Putamen (tissue), 1 donor: ENCODE results near the gene SLC36A4.
A peak's percentile ranks its signal among the peaks of the same experiment; 100 is the strongest.
"Not testable (repeated sequence)": the region's sequence is repeated elsewhere in the genome, so short reads cannot be mapped to it uniquely, and the experiment has no call there.

Source experiments
- DNase-seq: peaks from one replicate; pipeline ENCODE4 v3.0.0-alpha.2; 2016; ENCODE audit warnings: low spot score

SLC36A4 gene

DNA sequence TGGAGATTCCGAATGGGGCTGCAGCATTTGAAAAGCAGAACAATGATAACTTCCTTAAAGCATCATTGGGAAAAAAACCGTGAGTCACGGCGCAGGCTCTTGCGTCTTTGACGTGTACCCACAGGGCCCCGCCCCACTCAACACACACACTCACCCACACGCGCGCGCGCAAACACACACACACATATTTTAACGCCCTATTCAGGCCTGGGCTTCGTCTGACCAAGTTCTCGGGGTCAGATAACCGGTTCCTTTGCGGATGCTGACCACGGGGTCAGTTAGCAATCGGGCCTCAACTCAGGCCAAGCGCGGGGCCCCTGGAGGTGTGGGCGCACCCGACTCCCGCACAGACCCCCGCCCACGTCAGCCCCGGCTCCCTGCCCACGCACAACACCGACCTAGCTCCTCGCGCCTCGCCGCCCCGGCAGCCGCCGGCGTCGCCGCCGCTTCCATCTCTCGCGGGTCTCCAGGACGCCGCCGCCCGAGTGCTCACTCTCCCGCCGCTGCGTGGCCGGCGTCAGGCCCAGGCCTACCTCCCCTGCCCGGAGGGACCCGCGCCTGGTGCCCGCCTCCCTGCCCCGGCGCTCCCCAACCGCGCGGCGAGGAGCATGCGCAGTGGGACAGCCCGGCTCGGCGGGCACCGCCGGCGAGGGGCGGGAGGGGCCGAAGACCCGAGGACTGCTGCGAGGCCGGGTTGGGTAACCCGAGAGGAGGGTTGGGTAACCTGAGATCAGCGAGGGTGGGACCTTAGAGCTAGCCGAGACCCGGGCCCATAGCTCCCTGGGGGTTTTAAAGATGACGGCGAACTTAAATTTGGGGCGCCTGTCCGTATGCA is at the start of gene SLC36A4:
Gene SLC36A4, minus strand, starts transcription at position 612 of the 835 bp plus-strand sequence. Its CDS starts 159 bp downstream, at position 453.
- peak; percentile 88 for DNase-seq

DNA sequence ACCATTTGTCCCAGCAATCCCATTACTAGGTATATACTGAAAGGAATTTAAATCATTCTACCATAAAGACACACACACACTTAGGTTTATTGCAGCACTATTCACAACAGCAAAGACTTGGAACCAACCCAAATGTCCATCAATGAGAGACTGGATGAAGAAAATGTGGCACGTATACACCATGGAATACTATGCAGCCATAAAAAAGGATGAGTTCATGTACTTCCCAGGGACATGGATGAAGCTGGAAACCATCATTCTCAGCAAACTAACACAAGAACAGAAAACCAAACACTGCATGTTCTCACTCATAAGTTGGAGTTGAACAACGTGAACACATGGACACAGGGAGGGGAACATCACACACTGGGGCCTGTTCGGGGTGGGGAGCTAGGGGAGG is 49.0 kb upstream of the SLC36A4 start:
- DNase-seq, result not testable (repeated sequence)

DNA sequence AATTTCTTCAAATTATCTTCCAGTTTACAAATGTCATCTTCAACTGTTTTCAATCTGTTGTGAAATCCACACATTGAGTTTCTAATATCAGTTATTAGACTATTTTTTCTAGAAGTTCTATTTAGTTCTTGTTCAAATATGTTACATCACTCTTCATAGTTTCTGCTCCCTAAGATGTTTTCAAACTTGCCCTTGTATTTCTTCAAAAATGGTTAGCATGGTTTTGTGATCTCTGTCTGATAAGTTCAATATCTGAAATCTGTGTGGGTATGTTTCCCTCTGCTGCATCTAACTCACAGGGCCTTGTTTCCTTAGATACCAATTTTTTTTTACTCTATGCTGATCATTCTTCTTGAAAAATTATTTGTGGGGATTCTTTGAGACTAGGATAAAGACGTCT is 46.2 kb upstream of the SLC36A4 start:
- no peak for DNase-seq

DNA sequence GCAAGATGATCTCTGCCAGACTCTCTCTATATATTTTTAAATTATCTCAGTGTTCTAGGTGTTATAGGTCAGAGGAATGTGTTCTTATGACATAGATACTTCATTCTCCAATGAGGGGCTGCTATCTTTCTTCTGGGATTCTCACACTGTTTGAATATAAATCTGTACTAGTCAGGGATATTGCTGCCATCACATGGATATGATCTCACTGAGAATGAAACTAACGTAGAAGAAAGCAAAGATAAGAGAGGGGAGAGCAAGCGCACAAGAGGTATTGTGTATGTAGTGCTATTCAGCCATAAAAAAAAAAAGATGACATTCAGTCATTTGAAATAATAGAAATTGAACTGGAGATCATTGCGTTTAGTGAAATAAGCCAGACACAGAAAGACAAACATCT is 42.2 kb upstream of the SLC36A4 start:
- DNase-seq, result no peak

DNA sequence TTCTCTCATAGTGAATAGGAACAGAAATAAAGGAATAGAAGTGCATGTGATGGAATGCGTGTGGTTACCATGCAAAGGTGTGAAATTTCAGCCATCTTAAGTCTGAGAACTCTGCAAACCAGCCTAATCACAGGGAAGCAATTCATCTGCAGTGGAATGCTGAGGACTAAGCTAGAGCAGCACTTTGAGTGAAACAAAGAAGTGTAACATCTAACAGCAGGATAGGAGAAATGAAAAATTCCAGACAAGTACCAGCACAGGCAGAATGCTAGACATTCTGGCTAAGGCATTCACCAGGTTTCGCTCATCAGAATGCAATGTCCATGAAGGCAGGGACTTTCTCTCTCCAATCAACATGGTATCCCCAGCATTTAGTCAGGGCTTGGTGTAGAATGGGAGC is 41.2 kb upstream of the SLC36A4 start:
- DNase-seq, result no peak

DNA sequence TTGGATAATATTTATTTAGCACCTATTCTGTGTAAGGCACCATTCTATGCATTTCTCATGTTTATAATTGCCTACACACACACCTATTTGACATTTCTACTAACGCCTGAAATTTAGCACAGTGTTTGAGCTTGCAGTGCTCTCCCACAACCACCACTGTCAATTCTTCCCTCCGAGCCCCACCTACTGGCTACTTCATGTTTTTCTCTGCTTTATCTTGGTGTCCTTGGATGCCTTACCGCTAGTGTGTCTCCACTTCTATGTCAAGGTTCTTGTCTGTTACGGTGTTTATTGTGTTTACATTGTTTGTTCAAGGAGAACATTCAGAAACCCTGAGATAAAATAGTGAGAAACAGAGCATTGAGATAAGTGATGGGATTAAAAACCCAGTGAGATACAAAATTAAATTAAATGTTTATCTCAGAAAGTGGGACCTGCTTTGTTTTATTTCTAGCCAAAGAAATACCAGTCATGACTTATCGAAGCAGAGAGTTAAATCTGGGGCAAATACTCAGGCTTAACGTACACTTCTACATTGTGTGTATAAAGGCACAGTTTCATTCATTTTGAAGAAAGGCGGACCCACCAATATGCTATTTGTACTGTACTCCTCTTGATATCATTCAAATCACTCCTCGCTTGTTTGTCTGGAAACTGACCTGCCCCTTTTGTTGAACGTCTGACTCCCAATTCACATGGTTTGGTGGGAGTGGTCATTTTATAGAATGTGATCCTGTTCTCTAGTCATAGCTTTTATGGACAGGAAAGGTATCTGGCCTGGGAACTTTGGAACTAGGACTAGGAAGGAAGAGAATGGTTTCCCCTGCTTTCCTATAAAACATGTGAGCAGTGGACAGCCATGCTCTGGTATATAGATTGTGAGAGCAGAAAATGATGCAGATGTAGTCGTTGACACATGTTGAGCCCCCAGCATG is 39.2 kb upstream of the SLC36A4 start:
- no peak for DNase-seq

DNA sequence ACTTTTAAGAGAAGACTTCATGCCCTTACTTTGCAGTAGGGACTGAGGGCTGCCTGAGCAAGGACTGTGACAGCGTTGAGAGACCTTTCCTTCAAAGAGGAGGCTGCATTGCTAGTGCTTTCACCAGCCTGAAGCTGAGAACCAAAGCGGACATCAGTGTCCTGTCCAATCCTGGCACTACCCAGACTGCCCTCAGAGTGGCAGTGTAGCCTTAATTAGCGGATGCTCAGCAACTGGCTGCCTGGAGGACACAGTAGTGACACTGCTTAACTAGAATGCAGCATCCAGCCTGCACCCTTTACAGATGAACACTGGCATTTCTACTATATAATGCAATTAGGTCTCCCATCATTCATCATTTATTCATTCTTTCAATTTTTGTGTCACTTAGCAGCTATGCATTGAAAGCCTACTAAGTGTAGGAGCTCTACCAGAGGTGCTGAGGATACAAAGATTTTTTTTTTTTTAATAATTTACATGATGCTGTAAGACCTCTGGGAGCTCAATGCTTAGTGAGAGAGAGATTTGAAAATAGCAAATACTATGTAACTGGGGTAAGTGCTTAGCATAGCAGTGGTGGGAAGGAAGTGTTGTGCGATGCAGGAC is 36.9 kb upstream of the SLC36A4 start:
- DNase-seq, result peak; percentile 62

DNA sequence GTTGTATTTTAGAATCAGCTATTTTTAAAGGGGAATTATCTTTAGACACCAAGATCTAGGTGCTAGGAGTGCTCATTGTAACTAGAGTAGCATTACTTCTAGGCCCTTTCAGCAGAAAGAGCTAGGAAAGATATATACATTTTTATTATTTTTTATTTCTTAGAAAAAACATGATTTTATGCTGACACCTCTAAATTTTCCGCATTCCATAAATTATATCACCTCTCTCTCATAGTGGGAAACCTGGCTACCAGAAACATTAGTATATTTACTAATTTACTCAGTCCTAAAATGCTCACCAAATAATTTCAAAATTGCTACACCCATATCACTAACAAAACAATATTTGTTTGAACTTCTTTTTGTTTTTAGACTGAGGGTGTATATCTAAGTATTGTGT is 32.1 kb upstream of the SLC36A4 start:
- no peak for DNase-seq

DNA sequence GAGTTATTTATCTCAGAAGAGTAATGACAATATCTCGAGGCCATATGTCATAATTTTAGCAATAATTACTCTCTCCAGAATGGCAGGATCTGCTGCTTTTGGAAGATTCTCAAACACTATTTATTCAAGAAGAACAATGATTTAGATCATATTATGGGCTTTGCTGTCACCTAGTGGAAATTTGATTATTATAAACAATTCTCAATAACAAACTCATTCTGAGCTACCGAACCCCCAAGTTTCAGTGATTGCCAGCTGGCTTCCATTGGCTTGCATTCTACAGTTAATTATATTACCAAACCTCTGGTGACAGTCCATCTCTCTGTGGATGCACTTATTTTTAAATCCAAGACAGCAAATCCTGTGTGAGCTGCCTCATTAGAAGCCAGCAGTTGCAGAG is 27.9 kb upstream of the SLC36A4 start:
- peak; percentile 13 for DNase-seq

DNA sequence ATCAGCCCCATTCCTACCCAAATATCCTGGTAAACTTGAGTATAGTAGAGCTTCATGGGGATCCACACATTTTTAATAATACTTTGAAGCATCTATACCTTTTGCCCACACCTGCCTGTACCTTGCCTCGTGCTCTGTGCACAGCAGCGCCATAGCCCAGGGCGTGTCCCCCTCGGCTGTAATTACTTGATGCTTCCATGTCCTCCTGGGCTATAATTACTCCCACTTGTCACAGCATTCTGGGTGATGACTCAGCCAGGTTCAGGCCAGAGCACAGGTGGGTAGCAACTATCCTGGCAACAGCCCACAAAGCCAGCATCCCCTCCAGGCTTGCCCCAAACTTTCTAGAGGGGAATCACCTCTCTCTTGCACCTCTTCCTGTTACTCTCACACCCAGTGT is 23.7 kb upstream of the SLC36A4 start:
- DNase-seq, result no peak

DNA sequence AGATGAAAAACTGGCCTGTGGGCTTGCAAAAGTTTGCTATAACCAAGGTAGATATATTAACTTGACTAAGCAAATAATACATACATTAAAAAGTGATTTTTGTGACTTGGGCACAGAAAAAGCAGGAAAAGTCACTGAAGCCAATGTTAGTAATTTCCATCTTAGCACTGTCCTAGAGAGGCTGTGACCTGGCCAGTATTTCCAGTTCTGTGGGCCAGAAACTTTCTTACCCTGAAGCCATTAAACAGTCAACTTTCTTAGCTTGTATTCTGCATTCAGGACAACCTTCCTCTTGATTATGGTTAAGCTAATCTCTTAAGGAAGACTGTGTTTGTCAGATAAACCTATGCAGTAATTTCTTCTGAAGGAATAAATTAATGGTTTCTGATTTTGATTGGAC is 22.3 kb upstream of the SLC36A4 start:
- no peak for DNase-seq

DNA sequence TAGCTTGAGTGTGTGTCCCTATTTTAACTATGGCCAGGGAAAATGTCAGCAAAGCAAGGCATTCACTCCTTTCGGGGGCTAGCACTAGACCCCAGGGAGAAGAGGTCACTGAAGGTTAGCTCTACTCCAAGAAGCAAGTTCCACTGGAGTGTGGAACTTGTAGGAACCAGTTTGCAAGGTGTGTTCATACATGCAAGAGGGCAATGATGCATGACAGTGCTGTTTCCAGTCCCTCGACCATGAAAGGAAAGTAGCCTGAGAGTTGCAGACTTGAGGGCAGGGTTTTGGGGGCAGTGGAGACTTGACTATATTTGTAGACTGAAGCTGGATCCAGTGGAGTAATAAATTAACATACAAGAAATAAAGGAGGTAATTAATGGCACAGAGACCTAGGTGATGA is 21.6 kb upstream of the SLC36A4 start:
- no peak for DNase-seq

DNA sequence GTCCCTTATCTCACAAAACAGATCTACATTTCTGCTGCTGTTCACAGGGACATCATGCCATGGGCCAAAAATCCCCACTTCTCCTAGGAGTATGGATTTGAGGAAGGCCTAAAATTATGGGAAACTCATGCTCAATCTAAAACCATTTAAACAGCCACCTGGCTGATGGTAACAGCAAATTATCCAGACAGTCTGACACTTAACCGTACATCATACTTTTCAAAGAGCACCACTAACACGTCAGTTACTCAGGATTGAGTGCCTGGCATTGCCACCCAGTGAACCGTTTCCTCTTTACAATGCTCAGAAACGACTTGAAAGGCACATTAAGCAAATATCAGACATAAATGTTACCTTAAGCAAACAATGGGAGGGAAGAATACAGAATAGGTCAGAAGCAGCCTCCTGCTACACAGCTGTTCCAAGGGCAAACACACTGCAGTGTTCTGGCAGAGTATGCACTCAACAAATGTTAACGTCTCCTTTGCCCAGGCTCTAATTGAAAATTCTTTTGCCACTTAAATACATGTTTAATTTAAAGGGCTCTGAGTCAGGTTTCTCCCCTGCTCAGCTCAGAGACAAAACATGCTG is 18.8 kb upstream of the SLC36A4 start:
- DNase-seq, result no peak

DNA sequence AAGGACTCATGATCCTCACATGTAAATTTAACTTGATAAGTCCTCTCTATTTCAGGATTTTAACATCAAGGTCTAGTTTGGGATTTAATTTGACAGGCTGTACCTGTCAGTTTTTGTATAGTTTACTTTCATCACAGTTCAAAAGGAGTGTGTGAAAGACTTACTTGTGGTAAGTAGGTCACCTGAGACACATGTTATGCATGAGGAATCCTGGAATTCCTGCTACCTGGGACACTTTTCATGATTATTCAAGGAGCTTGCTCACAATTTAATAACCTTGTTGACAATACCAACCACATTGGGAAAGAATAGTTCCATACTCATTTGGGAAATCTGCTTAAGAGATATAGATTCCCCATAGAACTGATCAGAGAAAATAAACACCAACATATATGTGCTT is 15.8 kb upstream of the SLC36A4 start:
- DNase-seq, result no peak

DNA sequence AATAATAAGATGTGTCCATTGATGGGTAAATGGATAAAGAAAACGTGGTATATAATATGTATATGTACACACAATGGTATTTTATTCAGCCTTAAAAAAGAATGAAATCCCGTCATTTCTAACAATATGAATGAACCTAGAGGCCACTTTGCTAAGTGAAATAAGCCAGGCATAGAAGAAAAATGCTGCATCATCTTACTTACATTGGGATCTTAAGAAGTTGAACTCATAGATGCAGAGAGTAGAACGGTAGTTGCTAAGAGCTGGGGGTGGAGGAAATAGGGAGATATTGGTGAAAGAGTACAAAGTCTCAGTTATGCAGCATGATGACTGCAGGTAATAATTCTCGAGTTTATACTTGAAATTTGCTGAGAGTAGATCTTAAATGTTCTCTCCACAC is 14.3 kb upstream of the SLC36A4 start:
- no peak for DNase-seq

DNA sequence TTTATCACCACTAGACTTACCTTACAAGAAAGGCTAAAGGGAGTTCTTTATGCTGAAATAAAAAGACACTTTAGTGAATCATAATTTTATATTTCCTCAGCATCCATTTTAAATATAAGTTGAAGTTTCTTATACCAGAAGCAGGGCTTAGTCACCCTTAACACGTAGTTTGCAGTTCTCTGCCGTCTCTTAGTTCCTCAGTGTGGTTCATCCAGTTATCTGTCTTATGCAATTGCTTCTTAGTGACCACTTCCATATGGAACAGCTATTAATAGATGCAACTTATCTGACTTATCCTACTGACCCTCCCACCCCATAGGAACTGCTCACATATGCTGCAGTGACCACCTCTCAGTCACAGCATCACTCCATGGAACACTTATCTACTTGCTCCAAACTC is 11.7 kb upstream of the SLC36A4 start:
- DNase-seq, result no peak

DNA sequence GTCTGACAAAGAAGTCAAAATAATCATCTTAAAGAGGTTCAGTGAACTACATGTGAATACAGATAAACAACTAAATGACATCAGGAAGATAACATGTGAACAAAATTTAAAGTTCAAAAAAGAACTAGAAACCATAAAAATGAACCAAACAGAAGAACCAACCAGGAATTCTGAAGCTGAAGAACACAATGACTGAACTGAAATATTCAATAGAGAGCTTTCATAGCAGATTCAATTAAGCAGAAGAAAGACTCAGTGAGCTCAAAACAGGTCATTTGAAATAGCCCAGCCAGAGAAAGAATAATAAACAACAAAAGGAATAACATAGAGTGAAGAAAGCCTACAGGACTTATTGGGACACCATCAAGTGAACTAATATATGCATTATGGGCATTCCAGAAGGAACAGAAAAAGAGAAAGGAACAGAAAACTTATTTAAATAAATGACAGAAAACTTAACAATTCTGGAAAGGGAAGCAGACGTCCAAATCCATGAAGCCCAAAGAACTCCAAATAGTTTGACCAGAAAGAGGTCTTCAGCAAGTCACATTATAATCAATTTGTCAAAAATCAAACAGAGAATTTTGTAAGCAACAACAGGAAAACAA is 11.0 kb upstream of the SLC36A4 start:
- no peak for DNase-seq

DNA sequence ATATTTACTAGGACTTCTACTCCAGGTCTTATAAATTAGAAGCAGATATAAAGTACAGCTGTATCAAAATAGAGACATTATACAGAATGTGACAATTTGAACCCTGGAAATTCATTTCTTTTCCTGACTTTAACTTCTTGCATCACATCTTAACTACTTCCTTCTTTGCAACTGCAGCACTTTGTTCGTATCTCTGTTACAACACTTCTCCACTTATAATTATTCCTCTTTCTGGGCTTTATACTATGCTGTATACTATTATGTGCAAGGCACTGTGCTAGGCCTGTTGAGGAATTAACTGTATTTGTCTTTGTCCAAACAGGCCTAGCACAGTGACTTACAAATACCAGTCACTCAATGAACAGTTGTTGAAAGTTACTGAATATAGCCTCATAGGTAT is 1.8 kb upstream of the SLC36A4 start:
- no peak for DNase-seq

DNA sequence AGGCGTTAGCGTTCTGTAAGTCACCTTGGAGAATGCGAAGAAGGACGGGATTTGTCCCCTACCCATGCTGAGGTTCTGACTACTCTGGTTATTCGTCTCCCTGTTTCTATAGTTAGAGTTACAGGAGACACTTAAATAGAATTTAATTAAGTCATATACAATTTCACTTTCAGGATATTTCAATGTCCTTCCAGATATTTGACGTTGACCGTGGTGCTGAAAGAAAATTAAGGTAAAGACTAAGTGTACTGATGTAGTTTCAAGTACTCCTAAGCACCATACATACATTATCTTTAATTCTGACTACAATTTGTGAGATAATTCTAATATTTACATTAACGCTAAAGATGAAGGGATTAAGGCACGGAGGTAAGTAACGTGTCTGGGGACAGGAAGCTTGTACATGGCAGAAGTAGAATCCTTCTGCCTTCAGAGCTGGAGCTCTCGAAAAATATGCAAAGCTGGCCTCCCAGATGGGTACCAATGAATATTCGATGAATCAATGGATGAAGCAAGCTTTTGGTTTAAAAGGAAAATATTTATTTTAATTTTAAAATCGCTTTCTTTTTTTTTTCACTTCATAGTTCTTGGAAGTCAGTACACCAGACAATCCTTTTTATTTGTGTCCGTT is 539 bp upstream of the SLC36A4 start:
- DNase-seq, result peak; percentile 15

DNA sequence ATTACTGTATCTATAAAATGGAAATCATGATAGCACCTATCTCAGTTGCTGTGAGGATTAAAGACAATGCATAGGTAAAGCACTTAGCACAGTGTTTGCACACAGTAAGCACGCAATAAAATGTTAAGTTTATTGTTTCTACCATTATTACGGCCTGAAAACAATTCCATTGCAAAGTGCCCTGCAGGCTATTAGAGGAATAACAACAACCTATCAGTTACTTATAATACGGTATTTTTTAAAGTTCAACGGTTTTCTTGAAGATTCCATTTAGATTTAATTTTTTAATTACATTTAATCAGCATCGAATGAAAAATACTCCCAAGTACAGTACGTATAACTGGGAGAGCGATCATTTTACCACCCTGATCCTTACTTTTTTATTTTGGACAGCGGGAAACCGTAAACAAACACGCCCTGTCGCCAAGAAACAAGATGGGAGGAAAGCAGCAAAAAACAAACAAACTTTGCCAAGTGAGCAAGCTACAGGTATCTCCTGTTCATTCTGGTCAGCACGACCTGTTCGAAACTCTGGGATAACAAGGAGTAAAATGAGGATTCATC is 893 bp downstream of the SLC36A4 start:
- no peak for DNase-seq

DNA sequence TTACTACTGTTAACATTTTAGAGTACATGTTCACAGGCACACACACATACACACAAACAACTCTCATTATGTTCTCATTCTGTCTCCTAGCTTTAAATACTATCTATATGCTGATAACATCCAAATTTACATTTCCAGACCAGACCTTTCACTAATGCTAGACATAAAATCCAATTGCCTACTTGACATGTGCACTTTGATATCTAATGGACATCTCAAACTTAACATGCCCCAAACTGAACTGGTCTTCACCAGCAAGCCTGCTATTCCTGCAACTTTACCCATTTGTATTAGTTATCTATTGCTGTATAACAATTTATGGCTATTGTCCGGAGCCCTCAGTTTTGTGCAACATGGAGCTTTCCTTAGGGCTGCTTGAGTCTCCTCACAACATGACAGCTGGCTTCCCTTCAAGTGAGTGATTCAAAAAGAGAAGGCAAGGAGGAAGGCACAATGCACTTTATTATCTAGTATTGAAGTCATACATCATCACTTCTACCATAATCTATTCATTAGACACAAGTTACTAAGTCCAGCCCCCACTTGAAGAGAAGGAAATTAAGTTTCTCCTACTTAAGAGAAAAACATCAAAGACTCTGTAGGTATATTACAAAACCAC is 3.0 kb downstream of the SLC36A4 start:
- DNase-seq, result no peak
